GM21528 (cell line): ENCODE results near the gene CYB5R4.

Experiments used
- ATAC-seq: cut with Tn5 transposase; IDR thresholded peaks from one replicate; pipeline ENCODE4 v1.9.1; 2021; ENCODE audit warnings: mild to moderate bottlenecking, moderate library complexity; ENCODE audit not compliant: unreplicated experiment, low FRiP score

The CYB5R4 gene, protein sequence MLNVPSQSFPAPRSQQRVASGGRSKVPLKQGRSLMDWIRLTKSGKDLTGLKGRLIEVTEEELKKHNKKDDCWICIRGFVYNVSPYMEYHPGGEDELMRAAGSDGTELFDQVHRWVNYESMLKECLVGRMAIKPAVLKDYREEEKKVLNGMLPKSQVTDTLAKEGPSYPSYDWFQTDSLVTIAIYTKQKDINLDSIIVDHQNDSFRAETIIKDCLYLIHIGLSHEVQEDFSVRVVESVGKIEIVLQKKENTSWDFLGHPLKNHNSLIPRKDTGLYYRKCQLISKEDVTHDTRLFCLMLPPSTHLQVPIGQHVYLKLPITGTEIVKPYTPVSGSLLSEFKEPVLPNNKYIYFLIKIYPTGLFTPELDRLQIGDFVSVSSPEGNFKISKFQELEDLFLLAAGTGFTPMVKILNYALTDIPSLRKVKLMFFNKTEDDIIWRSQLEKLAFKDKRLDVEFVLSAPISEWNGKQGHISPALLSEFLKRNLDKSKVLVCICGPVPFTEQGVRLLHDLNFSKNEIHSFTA

DNA sequence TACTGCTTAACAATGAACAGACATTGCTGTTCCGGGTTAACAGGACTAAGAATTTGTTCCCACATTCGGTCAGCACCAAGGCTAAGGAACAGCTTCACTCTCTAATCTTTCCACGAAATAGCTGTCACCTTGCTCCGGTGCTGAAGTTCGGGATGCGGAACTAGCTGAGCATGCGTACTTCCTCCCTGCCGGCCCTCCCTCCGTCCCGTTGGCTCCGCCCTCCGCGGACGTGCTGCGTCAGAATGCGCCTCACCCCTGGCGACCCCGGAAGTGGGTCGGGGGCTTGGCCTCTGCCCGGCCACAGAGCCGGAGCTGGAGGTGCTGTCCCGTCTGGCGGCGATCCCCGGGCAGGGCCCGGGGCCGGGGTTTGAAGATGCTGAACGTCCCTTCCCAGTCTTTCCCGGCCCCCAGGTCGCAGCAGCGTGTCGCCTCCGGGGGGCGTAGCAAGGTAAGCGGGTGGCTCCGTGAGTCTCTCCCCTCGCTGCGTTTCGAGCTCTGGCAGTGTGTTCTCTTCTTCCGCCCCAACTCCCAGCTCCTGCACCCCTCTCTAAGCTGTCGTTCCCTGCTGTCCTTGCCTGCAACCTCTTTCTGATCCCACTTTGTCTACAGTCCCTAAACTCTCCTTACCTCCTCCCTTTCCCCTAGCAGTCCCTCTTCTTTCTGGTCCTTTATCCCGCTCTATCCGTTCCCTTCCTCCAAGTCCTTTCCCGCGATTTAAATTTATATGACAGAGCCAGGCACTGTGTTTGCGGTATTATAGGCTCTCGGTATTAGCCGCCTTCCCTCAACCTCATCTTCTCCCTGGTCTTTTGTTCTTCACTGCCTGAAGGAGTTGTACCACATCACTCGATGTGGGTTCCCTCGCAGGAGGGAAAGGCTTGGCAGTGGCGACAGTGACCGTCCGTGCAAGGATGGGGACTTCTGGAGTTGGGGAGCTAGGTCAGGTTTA lies at the start of gene CYB5R4:
TSS of gene CYB5R4 (plus strand) at position 280 of the 949 bp plus-strand sequence. CDS start at position 374, 94 bp downstream.
- peak; percentile 98 for ATAC-seq

DNA sequence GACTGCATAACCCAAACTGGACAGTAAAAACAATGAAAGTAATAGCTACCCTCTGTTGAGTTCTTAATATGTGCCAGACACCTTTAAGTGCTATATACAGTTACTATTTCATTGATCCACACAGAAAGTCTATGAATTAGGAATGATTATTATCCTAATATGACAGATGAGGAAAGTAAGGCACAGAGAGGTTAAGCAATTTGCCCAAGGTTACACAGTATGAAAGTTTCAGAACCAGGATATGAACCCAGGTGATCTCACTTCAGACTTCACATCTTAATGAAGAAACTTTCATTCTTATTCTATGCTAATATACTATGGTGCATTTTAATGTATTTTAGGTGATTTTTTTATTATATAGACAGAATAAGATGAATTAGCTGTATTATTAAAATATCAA lies 46.9 kb upstream of the CYB5R4 start:
- no peak for ATAC-seq

DNA sequence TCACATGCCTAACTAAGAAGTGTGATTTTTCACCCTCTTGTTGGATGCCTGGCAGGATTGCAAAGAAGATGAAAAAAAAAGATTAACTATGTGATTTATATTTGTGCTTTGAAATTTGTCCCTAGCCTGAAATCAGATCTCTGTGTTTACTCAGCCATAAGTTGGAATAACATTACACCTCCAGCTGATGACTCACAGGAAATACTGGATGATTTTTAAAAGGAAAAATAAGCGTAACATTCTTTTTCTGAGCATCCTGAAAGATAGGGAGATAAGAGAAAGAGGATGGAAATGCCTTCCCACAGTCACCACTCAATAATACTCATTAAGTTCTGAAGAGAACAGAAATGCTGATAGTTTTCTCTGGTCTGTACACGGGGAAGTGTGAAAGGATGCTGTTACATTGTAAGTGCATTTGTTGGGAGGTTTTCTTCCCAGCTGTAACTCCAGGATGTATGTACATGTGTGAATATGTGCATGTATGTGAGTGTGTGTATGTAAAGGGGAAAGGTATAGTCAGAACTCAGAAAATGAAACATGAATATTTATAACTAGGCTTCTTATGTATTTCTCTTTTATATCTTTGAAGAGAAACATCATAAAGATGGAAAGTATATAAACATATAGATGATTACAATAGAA lies 43.7 kb upstream of the CYB5R4 start:
- ATAC-seq = no peak

DNA sequence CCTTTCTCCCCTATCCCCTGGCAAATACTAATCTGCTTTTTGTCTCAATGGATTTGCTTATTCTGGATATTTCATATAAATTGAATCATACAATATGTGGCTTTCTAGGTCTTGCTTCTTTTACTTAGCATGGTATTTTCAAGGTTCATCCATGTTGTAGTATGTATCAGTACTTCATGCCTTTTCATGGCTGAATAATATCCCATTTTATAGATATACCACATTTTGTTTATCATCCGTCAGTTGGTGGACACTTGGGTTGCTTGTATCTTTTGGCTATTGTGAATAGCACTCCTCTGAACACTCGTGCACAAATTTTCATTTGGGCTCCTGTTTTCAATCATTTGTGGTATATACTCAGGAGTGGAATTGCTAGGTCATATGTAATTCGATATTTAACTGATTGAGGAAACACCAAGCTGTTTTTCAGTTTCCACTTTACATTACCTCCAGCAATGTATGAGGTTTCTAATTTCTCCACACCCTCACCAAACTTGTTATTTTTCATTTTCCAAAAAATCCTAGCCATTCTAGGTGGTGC lies 36.8 kb upstream of the CYB5R4 start:
- ATAC-seq = no peak

DNA sequence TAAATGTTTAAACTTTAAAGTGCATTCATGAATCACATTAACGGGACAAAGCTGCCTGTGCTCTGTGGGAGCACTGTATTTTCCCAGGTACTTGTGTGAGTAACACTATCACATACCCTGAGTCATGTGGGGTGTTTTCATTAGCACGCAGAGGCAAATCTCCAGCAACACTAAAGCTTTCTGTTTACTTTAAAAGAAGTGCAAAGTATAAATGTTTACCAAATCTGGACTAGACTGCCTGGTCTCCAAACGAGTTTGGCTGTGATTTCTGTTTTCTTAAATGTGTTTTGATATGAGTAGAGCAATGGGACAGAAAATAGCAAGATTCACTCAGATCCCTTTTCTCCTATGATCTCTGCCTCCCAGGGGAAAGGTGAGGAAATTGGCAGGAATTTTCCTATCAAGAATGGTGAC lies 35.1 kb upstream of the CYB5R4 start:
- no peak for ATAC-seq

DNA sequence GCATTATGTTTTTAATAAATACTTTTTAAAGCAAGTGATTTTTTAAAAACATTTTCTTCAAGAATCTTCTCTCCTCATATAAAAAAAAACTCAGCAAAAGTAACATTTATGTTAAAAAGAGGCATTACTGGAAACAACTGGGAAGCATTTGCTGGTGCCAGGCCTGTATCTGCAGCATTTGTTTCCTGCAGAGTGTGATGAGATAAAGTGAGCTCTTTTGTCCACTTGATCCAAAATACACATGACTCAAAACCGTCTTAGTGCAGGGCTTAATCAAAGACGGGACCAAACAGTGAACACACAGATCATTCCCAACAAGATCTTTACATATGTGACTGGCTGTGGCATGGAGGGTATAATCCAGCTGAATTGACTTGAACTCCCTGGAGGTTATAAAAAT lies 34.7 kb upstream of the CYB5R4 start:
- no peak for ATAC-seq

DNA sequence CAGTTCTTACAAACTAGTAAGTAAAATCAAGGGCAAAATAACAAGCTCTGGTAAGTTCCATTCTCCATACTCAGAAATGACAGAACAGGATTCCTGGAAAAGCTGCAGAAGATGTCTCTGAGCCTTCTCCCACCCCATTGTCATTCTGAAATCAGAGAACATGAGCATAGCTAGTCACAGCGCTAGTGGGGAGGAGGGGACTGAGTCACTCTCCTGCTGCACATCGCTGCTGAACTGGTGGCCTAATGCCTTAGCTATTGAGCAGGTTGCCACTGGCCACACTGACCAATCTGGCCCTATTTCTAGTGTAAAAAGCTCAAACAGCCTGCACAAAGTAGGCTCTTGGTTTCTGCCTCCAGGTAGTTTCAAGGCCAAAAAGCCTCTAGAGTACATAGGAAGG lies 32.4 kb upstream of the CYB5R4 start:
- no peak for ATAC-seq

DNA sequence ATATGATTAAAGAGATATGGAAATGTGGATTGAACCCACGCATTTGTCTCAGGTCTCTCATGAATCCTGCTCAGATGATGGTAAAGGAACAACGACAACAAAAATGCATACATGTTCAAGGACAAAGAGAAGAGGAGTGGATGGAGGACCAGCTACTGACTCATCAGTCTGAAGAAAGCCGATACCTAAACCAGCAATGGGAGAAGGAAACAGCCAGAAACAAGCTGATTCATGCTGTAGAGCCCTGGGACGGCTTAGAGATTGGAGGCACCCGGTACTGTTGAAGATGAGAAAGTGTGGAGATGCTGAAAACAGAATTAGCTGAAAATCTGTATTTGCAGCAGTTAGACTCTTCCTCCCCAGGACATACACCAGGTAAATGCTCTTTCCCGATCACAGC lies 20.8 kb upstream of the CYB5R4 start:
- no peak for ATAC-seq

DNA sequence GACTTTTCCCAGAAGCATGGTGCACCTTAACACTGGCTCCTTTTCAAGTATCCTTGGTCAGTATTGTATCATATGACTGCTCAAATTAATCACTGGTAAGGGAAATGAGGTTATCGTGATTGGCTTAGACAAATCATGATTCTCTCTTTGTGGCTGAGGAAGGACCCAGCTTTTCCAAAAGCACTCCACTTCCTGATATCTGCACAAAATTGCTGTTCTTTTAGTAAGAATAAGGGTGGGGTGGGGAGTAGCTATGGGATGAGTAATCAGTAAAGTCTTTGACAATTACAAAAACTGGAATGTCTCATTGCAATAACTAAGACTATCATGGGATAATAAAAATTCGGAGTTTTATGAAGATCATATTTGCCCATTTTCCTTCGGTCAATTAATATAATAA lies 15.3 kb upstream of the CYB5R4 start:
- no peak for ATAC-seq

DNA sequence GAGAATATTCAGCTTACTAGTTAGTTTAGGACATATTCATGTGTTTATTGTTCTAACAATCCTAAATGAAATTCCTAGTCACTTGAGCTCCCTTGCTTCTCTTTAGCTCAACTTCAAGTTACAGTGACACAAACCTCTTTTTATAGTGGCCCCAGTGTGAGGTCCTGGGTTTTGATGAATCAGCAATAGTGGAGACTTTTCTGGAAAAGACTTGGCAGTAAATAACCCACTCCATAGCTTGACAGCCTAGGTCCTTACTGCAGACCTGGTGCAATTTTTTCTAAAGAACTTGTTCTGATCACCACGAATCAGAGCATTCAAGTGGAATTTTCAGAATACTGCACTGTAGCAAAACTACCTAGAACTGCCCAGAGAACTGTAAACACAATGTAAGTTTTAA lies 13.2 kb upstream of the CYB5R4 start:
- no peak for ATAC-seq

DNA sequence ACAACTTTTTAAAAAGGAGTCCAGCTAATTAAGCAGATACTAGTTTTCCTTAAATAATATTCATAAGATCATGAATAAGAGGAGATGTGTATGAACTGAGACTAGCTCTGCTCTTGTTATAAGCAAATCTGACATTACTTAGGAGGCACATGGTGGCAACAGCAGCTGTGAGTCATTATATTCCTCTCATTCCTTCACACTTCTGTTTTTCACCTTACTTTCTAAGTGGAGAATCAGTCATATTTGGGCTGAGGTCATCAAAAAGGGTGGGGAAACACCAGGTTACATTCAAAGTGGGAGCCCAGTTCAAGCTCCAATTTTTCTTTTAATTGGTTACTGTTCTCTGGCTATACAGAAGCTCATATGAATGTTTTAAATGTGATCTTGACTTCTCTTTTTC lies 12.3 kb upstream of the CYB5R4 start:
- peak; percentile 82 for ATAC-seq

DNA sequence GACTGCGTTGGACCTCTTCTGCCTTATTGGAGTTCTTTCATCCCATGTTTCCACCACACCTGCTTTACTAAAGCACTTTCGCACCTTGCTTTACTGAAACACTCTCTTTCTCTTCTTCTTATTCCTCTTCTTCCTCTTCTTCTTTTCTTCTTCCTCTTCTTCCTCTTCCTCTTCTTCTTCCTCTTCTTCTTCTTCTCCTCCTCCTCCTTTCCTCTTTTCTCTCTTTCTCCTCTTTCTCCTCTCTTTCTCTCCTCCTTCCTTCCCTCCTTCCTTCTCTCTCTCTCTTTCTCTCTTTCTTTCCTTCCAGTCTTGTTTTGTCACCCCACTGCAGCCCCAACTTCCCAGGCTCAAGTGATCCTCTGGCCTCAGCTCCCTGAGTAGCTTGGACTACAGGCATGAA lies 10.4 kb upstream of the CYB5R4 start:
- ATAC-seq = no peak

DNA sequence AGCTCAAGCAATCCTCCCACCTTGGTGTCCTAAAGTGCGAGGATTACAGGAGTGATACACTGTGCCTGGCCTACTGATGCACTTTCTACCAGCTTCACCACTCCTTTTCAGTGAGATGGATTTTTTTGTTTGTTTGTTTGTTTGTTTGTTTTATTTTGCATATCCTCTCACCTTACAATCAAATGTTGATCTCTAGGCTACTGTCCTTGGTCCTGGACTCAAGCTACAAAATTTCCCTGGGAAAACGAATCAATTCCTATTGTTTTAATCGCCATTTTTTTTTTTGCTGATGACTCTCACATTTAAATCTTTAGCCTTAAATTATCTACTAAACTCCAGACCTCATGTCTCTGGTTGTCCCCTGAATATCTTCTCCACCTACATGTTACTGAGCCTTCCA lies 9.9 kb upstream of the CYB5R4 start:
- ATAC-seq = no peak

DNA sequence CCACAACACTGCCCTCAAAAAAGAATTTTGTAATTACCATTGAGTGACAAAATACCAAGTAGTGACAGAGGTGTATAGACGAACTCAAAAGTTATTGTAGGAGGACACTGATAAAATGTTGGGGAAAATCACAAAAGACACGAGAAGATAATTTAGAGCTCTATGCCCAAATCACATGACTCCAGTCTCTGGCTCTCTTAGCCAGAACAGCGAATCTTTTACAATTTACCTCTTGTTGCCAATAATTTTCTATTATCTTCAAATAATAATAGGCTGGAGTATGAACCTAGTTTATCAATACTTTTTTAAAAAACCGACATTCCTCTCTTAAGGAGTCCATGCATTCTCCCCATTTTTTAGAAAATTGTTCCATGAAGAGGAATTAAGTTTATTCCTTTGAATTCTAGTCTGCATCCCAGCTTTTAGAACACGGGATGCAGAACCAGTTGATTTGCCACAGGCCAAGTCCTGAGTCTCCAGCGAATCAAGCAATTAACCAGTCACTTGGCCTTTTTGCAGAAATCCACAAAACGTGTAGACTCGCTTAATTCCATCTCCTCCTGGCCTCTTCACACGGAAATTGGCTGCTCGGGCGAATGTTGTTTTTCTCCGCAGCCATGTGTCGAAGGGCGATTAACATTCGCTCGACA lies 6.8 kb upstream of the CYB5R4 start:
- no peak for ATAC-seq

DNA sequence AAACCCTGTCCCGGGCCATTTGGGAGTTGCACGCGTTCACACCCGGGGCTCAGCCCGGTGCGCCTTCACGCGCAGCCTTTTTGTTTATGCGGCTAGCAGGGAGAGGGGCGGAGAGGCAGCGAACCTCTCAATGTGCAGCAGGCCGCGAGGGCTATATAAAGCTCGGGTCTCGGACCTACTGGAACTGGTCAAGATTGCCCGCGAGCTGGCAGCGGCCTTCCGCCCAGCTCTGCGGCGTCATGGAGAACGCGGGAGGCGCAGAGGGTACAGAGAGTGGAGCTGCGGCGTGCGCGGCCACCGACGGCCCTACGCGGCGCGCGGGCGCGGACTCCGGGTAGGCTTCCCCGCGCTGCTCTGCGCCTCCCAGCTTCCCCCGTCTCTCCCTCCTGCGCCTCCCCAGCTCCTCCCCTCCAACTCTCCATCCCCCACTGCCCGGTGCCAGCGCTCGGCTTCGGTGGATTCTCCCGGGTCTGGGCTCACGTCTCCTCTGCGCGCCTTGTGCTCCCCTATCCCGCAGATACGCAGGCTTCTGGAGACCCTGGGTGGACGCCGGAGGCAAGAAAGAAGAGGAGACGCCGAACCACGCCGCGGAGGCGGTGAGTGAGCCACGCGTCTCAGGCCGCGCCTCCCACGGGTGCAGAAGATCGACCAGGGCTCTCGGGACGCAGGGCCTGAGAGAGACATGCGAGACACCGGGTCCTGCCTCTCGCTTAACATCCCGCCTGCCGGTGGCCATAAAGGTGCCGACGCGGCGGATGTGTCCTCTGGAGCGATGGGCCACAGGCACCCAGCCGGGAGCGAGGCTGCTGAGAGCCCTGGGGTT lies 6.1 kb upstream of the CYB5R4 start, which contains the start of gene RIPPLY2:
TSS of gene RIPPLY2 (plus strand) at position 183 of the 823 bp plus-strand sequence. CDS start at position 240, 57 bp downstream.
- peak; percentile 58 for ATAC-seq

DNA sequence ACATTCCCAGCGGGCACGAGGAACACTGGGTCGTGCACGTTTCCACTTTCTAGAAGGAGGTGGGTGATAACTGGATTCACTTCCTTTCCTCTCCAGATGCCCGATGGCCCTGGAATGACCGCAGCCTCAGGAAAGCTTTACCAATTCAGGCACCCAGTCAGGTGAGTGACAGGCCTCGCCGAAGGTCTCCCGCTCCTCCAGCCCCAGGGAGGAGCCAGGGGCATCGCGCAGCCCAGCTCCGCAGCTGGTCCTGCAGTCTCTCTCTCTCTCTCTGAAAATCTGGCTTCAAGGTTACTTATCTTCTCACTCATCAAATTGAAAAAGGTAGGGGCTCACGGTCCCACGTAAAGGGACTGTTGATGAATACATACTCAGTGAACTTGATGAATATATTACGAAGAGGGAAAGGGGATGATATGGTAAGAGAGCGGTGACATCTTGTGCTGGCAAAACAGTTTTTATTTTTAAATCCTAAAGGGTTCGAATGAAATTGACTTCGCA lies 5.4 kb upstream of the CYB5R4 start:
- ATAC-seq = peak; percentile 4

DNA sequence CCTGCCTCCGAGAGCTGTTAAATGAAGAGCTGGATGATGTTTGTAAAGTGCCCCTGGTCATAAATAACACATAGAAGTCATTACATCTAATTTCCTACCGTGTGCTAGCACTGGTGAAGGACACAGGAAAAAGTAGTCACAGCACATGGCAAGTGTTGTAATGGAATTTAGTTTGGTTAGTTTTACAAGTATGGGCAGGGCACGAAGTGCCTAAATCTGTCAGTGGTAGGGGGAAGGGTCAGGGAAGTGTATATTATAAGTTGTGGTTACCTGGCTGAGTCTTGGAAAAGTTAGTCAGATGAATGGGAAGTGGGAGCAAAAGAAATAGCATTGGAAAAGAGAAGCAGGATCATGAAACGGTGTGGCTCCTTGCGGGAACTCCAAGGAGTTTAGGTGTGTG lies 4.7 kb upstream of the CYB5R4 start:
- no peak for ATAC-seq

DNA sequence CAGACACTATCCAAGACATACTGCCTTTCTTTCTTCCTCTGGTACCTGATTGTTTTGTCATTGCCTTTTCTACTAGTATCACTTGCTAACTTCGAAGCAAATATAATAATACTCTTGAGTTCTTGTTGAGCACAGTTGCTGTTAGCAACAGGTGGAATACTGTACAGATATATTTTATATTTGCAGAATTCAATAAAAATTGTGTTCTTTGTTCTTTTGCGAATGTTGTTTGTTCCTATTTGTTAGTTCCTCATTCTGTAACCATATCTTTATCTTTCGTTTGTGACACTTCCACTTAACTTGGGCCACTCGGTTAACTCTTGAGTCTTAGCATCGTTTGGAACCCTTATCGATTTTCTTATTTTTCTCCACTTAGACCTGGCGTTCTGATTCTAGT lies 868 bp downstream of the CYB5R4 start:
- ATAC-seq = no peak
